H1 (cell line): ENCODE results near the gene ATG7. TPM values are rescaled to one million over a fixed set of nuclear protein-coding genes. Genes with fewer than 3 reads are reported as not detected.

Experiments
- CTCF ChIA-PET: fragments of 300-600 bp; sonication (Branson Sonifier 250); formaldehyde crosslinking; loops from one replicate; lab custom pipeline; 2021; ENCODE audit not compliant: partially characterized antibody; lab: Charles Lee
- POLR2A ChIA-PET: fragments of 300-600 bp; sonication (Branson Sonifier 250); formaldehyde crosslinking; loops from one replicate; lab custom pipeline; 2021; ENCODE audit warnings: inconsistent platforms; ENCODE audit not compliant: partially characterized antibody; lab: Charles Lee
- DNase-seq, 2 experiments: peaks; one replicate each; pipeline versions ENCODE4 v3.0.0 to v3.0.0-alpha.2; 2010 to 2022; ENCODE audit warnings: low spot score in 2 of 2, low read depth in 1 of 2, mixed read lengths in 1 of 2
- FAIRE-seq: peaks from 2 replicates; lab custom pipeline; 2011; peaks lifted over from hg19 to GRCh38; lab: Jason Lieb, UNC
- H2AFZ ChIP-seq: 2 replicates; pipeline ENCODE4 v1.8.1; 2012; ENCODE audit warnings: low read length, inconsistent platforms
- H2AK5ac ChIP-seq: 2 replicates; pipeline ENCODE4 v1.6.1; 2013; ENCODE audit warnings: low read depth, low read length
- H2BK120ac ChIP-seq: replicated peaks from 2 replicates; pipeline ENCODE3; 2013; ENCODE audit warnings: low read depth, low read length, inconsistent platforms
- H2BK12ac ChIP-seq: 2 replicates; pipeline ENCODE4 v1.6.1; 2013; ENCODE audit warnings: low read depth, low read length
- H2BK15ac ChIP-seq: 2 replicates; pipeline ENCODE4 v1.6.1; 2013; ENCODE audit warnings: low read length
- H2BK20ac ChIP-seq: 2 replicates; pipeline ENCODE4 v1.6.1; 2013; ENCODE audit warnings: low read length
- H2BK5ac ChIP-seq: 2 replicates; pipeline ENCODE4 v1.6.1; 2013; ENCODE audit warnings: low read depth, low read length
- H3K14ac ChIP-seq: 2 replicates; pipeline ENCODE4 v1.6.1; 2013; ENCODE audit warnings: inconsistent platforms; ENCODE audit not compliant: insufficient read length
- H3K18ac ChIP-seq: 2 replicates; pipeline ENCODE4 v1.6.1; 2013; ENCODE audit warnings: low read length; ENCODE audit errors: extremely low read depth
- H3K23ac ChIP-seq: 2 replicates; pipeline ENCODE4 v1.6.1; 2013; ENCODE audit warnings: inconsistent platforms; ENCODE audit not compliant: insufficient read length
- H3K23me2 ChIP-seq: 2 replicates; pipeline ENCODE4 v1.6.1; 2013; ENCODE audit warnings: low read depth, low read length
- H3K27ac ChIP-seq: 2 replicates; pipeline ENCODE4 v1.6.1; 2011; ENCODE audit warnings: low read depth, low read length, inconsistent platforms
- H3K27me3 ChIP-seq, 4 experiments: replicated peaks in 1 of 4; 1 replicate in 1 of 4; 2 replicates in 3 of 4; pipeline versions ENCODE4 v1.6.1 to v1.8.1; 2011 to 2013; ENCODE audit warnings: low read length in 3 of 4, mild to moderate bottlenecking in 3 of 4, inconsistent platforms in 2 of 4, mixed read lengths in 2 of 4, moderate library complexity in 1 of 4; ENCODE audit not compliant: control insufficient read depth in 3 of 4, insufficient read depth in 3 of 4; ENCODE audit errors: extremely low read depth in 1 of 4
- H3K36me3 ChIP-seq, 4 experiments: 2 replicates each; pipeline versions ENCODE4 v1.6.1 to v1.8.1; 2011 to 2013; ENCODE audit warnings: mild to moderate bottlenecking in 4 of 4, low read length in 3 of 4, moderate library complexity in 2 of 4, control low read depth in 1 of 4, inconsistent platforms in 1 of 4; ENCODE audit not compliant: insufficient read depth in 4 of 4, control insufficient read depth in 2 of 4
- H3K4ac ChIP-seq: replicated peaks from 2 replicates; pipeline ENCODE3; 2013; ENCODE audit warnings: low read length, low read depth, mixed read lengths, inconsistent platforms; ENCODE audit not compliant: insufficient read length
- H3K4me1 ChIP-seq, 4 experiments: replicated peaks in 1 of 4; 1 replicate in 1 of 4; 2 replicates in 3 of 4; pipeline versions ENCODE4 v1.6.1 to v1.8.1; 2011 to 2013; ENCODE audit warnings: low read length in 3 of 4, inconsistent platforms in 2 of 4, mixed read lengths in 1 of 4; ENCODE audit not compliant: insufficient read depth in 4 of 4, control insufficient read depth in 3 of 4
- H3K4me2 ChIP-seq, 2 experiments: 2 replicates each; pipeline versions ENCODE4 v1.6.1 to v1.8.1; 2011 to 2013; ENCODE audit warnings: low read depth in 2 of 2, low read length in 2 of 2, control low read depth in 1 of 2, inconsistent platforms in 1 of 2, mild to moderate bottlenecking in 1 of 2; ENCODE audit not compliant: insufficient read depth in 1 of 2
- H3K4me3 ChIP-seq, 4 experiments: fragments of 200-600, 300-600 bp in 1 of 4; sonication (generic), shearing (Covaris generic), sonication (Bioruptor Twin) in 1 of 4; 2 replicates each; pipeline versions ENCODE4 v1.5.1 to v1.8.1; 2011 to 2016; ENCODE audit warnings: low read length in 4 of 4, low read depth in 3 of 4, control low read depth in 2 of 4, inconsistent platforms in 2 of 4, mild to moderate bottlenecking in 2 of 4, mixed read lengths in 1 of 4, moderate library complexity in 1 of 4; ENCODE audit not compliant: insufficient read depth in 2 of 4; ENCODE audit errors: extremely low read depth in 1 of 4
- H3K56ac ChIP-seq: replicated peaks from 2 replicates; pipeline ENCODE3; 2013; ENCODE audit warnings: low read depth, mild to moderate bottlenecking, mixed read lengths, low read length, inconsistent platforms; ENCODE audit not compliant: insufficient read length
- H3K79me1 ChIP-seq: 2 replicates; pipeline ENCODE4 v1.6.1; 2013; ENCODE audit warnings: low read depth, low read length, control low read depth
- H3K79me2 ChIP-seq, 2 experiments: 2 replicates each; pipeline versions ENCODE4 v1.6.1 to v1.8.1; 2012 to 2013; ENCODE audit warnings: low read length in 2 of 2, mild to moderate bottlenecking in 2 of 2, inconsistent platforms in 1 of 2; ENCODE audit not compliant: insufficient read depth in 2 of 2, control insufficient read depth in 1 of 2
- H3K9ac ChIP-seq, 4 experiments: replicated peaks in 1 of 4; 1 replicate in 1 of 4; 2 replicates in 3 of 4; pipeline versions ENCODE4 v1.6.1 to v1.8.1; 2011 to 2013; ENCODE audit warnings: low read depth in 3 of 4, low read length in 3 of 4, control low read depth in 2 of 4, mild to moderate bottlenecking in 2 of 4, moderate library complexity in 2 of 4, inconsistent platforms in 1 of 4; ENCODE audit errors: extremely low read depth in 1 of 4
- H3K9me3 ChIP-seq, 2 experiments: 2 replicates each; pipeline versions ENCODE4 v1.6.1 to v1.8.1; 2012 to 2013; ENCODE audit warnings: mild to moderate bottlenecking in 2 of 2, moderate library complexity in 2 of 2, control low read depth in 1 of 2, inconsistent platforms in 1 of 2, low read depth in 1 of 2, low read length in 1 of 2, mixed read lengths in 1 of 2; ENCODE audit not compliant: insufficient read depth in 2 of 2
- H4K20me1 ChIP-seq, 2 experiments: replicated peaks in 1 of 2; 2 replicates each; pipeline versions ENCODE3 to v1.8.1; 2011 to 2013; ENCODE audit warnings: inconsistent platforms in 2 of 2, low read length in 2 of 2, mild to moderate bottlenecking in 1 of 2; ENCODE audit not compliant: insufficient read depth in 2 of 2, control insufficient read depth in 1 of 2
- H4K5ac ChIP-seq: 2 replicates; pipeline ENCODE4 v1.6.1; 2013; ENCODE audit warnings: low read length, low read depth, mixed read lengths, inconsistent platforms; ENCODE audit not compliant: insufficient read length
- H4K8ac ChIP-seq: 2 replicates; pipeline ENCODE4 v1.8.0; 2013; ENCODE audit warnings: mild to moderate bottlenecking, moderate library complexity, low read length, inconsistent platforms; ENCODE audit not compliant: insufficient read depth; ENCODE audit errors: extremely low read depth
- H4K91ac ChIP-seq: replicated peaks from 2 replicates; pipeline ENCODE3; 2013; ENCODE audit warnings: low read length, mixed read lengths, inconsistent platforms; ENCODE audit not compliant: insufficient read length
- BRCA1 ChIP-seq: IDR thresholded peaks from 2 replicates; pipeline ENCODE4 v1.6.1; 2012; ENCODE audit warnings: low read depth, low read length, improper control_type of control experiment
- CHD1 ChIP-seq: IDR thresholded peaks from 2 replicates; pipeline ENCODE4 v1.6.1; 2012; ENCODE audit warnings: low read depth, low read length, improper control_type of control experiment
- FOSL1 ChIP-seq: IDR thresholded peaks from 2 replicates; pipeline ENCODE4 v1.6.1; 2011; ENCODE audit warnings: mild to moderate bottlenecking, low read depth, low read length, moderate library complexity; ENCODE audit not compliant: insufficient read depth
- MAFK ChIP-seq: IDR thresholded peaks from 2 replicates; pipeline ENCODE4 v1.6.1; 2012; ENCODE audit warnings: low read depth, mild to moderate bottlenecking, improper control_type of control experiment, low read length
- NRF1 ChIP-seq: IDR thresholded peaks from 2 replicates; pipeline ENCODE4 v1.6.1; 2011; ENCODE audit warnings: mild to moderate bottlenecking, low read depth, low read length, improper control_type of control experiment
- SP2 ChIP-seq: IDR thresholded peaks from 2 replicates; pipeline ENCODE4 v1.6.1; 2012; ENCODE audit warnings: mild to moderate bottlenecking, low read length, inconsistent platforms
- TAF1 ChIP-seq: IDR thresholded peaks from 2 replicates; pipeline ENCODE4 v1.6.1; 2011; ENCODE audit warnings: mild to moderate bottlenecking, low read depth, low read length
- YY1 ChIP-seq: IDR thresholded peaks from 2 replicates; pipeline ENCODE4 v1.6.1; 2011; ENCODE audit warnings: low read depth, mild to moderate bottlenecking, low read length
- WGBS, 2 experiments: shearing (Covaris generic) in 1 of 2; methylation state at CpG; one replicate each; pipeline versions ENCODE4 v1.1.6 to v1.1.7; 2013 to 2015; ENCODE audit warnings: low lambda C conversion rate in 2 of 2, mixed read lengths in 2 of 2, inconsistent platforms in 1 of 2, low coverage in 1 of 2, missing lambda C conversion rate in 1 of 2; ENCODE audit not compliant: insufficient replicate concordance in 2 of 2, insufficient coverage in 1 of 2, insufficient read length in 1 of 2; ENCODE audit errors: extremely low coverage in 1 of 2, missing lambda C conversion rate in 1 of 2; 5-methylcytosine and 5-hydroxymethylcytosine counted together
- polyA plus RNA-seq, 7 experiments: library from polyadenylated mRNA; depleted of rRNA in 3 of 7; stranded (reverse) in 5 of 7; unstranded in 2 of 7; fragments of >200 nt in 5 of 7; fragments of 200-250 nt in 2 of 7; gene quantifications; 1 replicate in 5 of 7; 2 replicates in 1 of 7; 4 replicates in 1 of 7; pipeline versions ENCODE4 v1.2.1 to v1.2.3, GENCODE V29; 2011 to 2013; ENCODE audit warnings: missing spikeins in 2 of 7, mixed read lengths in 2 of 7
- total RNA-seq: library from RNA; stranded (reverse); fragmentation: NEBNext Ultra II Directional; extraction: Animal tissue kit (Norgen Biotek cat#: 25700); gene quantifications from 2 replicates; pipeline ENCODE4 v1.2.1, GENCODE V29; 2021
- TF ChIP-seq, protein P1 (sequence below), 3 experiments: IDR thresholded peaks; 1 replicate in 2 of 3; 2 replicates in 1 of 3; pipeline versions ENCODE4 v1.5.1 to v1.6.1; 2011; ENCODE audit warnings: low read length in 3 of 3, mild to moderate bottlenecking in 3 of 3, inconsistent platforms in 2 of 3, low read depth in 1 of 3, moderate library complexity in 1 of 3; ENCODE audit not compliant: insufficient read depth in 1 of 3; ENCODE audit errors: control extremely low read depth in 1 of 3

The ATG7 gene
- total and polyA plus RNA-seq, 2 of the 8 experiments (the other 6 are each of a cell fraction or from before 2014, with no cell fraction given), result 15.0 to 19.1 TPM

DNA sequence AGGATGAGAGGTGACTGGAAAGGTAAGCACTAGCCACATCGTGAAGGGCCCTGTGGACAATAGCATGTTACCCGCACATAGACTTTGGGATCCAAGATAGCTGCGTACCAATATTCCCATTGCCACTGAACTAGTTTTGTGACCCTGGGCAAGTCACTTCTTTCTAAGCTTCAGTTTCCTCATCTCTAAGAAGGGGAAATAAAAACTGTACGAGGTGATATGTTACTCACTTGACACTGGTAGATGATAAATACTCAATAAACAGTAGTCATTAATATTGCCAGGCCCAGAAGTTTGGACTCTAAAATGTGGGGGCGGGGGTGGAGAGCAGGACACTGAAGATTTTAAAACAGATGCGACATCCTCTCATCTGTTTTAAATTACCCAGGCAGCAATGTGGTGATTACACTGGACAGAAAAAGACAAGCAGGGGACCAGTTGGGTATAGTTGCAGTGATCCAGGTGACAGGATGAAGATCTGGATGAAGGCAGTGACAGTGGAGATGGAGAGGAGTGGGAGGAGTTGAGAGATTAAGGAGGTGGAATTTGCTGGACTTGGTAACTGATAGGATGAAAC lies 2.5 kb downstream of the ATG7 start:
- 89% methylated on average over 6 of the region's 6 CpGs; no CpG with 5 or more reads in 1 of the 2 experiments for WGBS, 2 experiments
- H4K20me1 ChIP-seq, result no peaks in the 10 kb centered on the region
- H3K4me2 ChIP-seq, result no peak overlapping the region
- TF ChIP-seq CHD1 (no peak), NRF1 (no peak), BRCA1 (no peak), YY1 (no peak), TAF1 (no peak), SP2 (no peak), FOSL1 (no peak), MAFK (no peak)
- TF ChIP-seq, protein P1, sequence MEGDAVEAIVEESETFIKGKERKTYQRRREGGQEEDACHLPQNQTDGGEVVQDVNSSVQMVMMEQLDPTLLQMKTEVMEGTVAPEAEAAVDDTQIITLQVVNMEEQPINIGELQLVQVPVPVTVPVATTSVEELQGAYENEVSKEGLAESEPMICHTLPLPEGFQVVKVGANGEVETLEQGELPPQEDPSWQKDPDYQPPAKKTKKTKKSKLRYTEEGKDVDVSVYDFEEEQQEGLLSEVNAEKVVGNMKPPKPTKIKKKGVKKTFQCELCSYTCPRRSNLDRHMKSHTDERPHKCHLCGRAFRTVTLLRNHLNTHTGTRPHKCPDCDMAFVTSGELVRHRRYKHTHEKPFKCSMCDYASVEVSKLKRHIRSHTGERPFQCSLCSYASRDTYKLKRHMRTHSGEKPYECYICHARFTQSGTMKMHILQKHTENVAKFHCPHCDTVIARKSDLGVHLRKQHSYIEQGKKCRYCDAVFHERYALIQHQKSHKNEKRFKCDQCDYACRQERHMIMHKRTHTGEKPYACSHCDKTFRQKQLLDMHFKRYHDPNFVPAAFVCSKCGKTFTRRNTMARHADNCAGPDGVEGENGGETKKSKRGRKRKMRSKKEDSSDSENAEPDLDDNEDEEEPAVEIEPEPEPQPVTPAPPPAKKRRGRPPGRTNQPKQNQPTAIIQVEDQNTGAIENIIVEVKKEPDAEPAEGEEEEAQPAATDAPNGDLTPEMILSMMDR (IDR thresholded peaks at IDR 0.05; ENCODE audit: control extremely low read depth in 1 of 3, insufficient read depth in 1 of 3, low read depth in 1 of 3, low read length in 3 of 3), result no peak

More for the DNA sequence above, 2.5 kb downstream of the ATG7 start:
- Histone ChIP-seq H2AFZ (no peak overlapping the region), H3K79me1 (peaks cover 9% of the 10 kb centered on the region), H3K14ac (no peak overlapping the region), H2BK12ac (no peak overlapping the region; the same call in 1 of the 2 replicates), H2AK5ac (no peak overlapping the region), H3K9me3 (no peaks in the 10 kb centered on the region), H2BK120ac (no peak overlapping the region), H3K23me2 (peaks cover 3% of the 10 kb centered on the region; the same call in 1 of the 2 replicates), H4K91ac (no peak overlapping the region), H3K56ac (no peak overlapping the region), H2BK20ac (no peak overlapping the region), H4K5ac (no peak overlapping the region), H3K4me1 (peaks cover 0 to 9% (median 5%) of the 10 kb centered on the region in 4 experiments; a peak in 4 of 7 replicates), H3K27ac (no peak overlapping the region), H3K4me3 (no peak overlapping the region), H3K79me2 (peaks cover 3 to 17% of the 10 kb centered on the region in 2 experiments), H3K18ac (no peak overlapping the region), H3K27me3 (no peaks in the 10 kb centered on the region), H3K9ac (no peak overlapping the region; a peak in 2 of 7 replicates), H2BK15ac (no peak overlapping the region), H3K23ac (no peak overlapping the region), H3K4ac (no peak overlapping the region), H2BK5ac (no peak overlapping the region), H4K8ac (no peak overlapping the region), H3K36me3 (no peaks in the 10 kb centered on the region; a peak in 2 of 8 replicates)
- FAIRE-seq, result no peak
- ChIA-PET CTCF (interaction anchor here (1.1 to 1.4 kb wide), 2 partner anchors 31 to 38 kb away, joined by 3 to 4 read pairs; no protein-coding TSS in a partner anchor), POLR2A (interaction anchor here (2.7 kb wide), 1 partner anchor 8 kb away, joined by 13 read pairs; no protein-coding TSS in a partner anchor)
- DNase-seq, result no peak
